GM10847 (cell line): ENCODE results near the gene PPAT.

Source experiments
- POLR2A ChIP-seq: IDR thresholded peaks from 2 replicates; pipeline ENCODE4 v1.6.1; 2011; ENCODE audit not compliant: insufficient read length; ENCODE audit errors: extremely low read depth

The PPAT gene

DNA sequence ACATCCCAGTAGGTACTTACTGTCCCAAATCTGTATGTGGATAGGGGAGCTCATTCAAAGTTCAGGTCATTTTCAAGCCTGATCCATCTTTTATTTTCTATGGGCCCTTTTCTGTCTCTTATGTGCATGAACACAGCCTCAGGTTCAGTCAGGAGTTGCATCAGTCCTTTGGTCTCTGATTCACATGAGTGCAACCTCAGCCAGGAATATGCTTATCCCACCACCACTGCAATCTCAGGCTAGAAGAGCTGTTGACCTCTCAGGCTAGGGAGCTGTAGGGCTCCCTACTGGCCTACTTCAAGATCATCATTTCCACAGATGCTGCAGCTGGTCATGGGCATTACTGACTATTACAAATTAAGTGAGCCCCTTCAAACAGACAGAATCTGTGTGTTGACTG is 75.3 kb downstream of the PPAT start:
- TF ChIP-seq POLR2A = no peak

DNA sequence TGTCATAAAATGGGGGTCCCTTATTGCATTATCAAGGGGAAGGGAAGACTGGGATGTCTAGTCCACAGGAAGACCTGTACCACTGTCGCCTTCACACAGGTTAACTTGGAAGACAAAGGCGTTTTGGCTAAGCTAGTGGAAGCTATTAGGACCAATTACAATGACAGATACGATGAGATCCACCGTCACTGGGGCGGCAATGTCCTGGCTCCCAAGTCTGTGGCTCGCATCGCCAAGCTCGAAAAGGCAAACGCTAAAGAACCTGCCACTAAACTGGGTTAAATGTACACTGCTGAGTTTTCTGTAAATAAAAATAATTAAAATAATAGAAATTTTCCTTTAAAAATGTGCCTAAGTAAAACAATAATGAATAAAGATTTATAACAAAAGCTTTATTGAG is 78.8 kb downstream of the PPAT start:
- no peak for TF ChIP-seq POLR2A

DNA sequence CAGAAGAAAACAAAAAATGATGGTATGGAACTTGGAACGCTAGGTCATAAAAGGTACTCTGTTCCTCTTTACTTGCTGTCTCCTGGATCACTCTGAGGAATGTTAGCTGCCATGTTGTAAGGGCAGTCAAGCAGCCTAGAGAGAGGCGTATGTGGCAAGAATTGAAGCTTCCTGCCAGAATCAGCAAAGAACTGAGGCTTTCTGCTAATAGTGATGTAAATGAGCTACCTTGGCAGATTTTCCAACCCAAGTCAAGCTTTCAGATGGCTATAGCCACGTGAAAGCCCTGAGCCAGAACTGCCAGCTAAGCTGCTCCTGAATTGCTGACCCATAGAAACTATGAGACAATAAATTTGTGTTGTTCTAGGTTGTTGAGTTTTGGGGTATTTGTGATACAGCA is 86.8 kb downstream of the PPAT start:
- TF ChIP-seq POLR2A = no peak

DNA sequence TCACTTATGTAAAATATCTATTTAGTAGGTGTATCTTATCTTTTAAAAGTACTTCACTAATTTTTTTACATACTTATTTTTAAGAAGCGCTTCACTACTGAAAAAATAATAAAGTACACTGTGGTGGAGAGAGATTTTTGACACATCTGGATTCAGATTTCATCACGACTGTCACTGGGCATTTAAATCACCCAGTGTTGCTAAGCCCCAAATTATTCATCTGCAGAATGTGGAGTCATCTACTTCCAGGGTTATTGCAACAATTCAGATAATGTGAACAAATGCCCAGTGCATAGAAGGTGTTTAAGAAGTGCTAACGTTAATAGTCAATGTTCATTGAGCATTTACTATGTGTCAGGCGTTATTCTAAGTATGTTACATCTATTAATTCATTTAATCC is 90.0 kb downstream of the PPAT start:
- no peak for TF ChIP-seq POLR2A
